Lower leg skin (tissue), 3 donors: ENCODE results near the gene NRF1.

Experiments
- CTCF ChIP-seq, 3 donors: fragments of 450-650 bp; IDR thresholded peaks; one replicate each; pipeline ENCODE4 v1.5.1; 2016; ENCODE audit warnings: antibody characterized with exemption in 3 of 3, mild to moderate bottlenecking in 3 of 3, moderate library complexity in 2 of 3
- POLR2A ChIP-seq, 2 donors: fragments of 450-650 bp; IDR thresholded peaks; one replicate each; pipeline ENCODE4 v1.6.1; 2016 to 2017; ENCODE audit warnings: antibody characterized with exemption in 2 of 2, mild to moderate bottlenecking in 1 of 2, moderate library complexity in 1 of 2

- TF ChIP-seq CTCF (IDR thresholded peaks at IDR 0.05) (no peak), POLR2A (IDR thresholded peaks at IDR 0.05) (no peak)
These were observed 4.7 kb upstream of the NRF1 start for GRCh38 chr7:129606803-129607202.
